HG03066 (cell line): ENCODE data around the gene EFCAB11.

ENCODE experiments used
- ATAC-seq: cut with Tn5 transposase; IDR thresholded peaks from one replicate; pipeline ENCODE4 v1.9.1; 2021; ENCODE audit warnings: low read depth; ENCODE audit not compliant: unreplicated experiment

The EFCAB11 gene

DNA sequence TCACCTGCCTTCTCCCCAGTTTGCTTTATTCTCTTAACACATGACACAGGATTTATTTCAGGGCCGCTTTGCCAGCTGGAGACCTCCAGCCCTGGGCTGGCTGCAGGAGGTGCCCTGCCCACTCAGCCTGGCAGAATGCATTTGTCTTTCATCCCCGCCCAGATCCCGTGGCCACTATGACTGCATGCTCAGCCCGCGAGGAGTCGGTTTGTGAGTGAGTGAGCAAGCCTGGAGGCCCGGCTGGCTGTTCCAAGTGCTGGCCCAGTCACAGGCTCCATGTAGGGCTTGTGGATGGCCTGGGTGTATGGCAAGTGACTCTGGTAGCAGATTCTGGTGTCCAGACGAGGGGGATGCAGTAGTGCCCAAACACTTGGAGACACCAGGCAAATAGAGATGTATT lies 3.3 kb upstream of the EFCAB11 start:
- no peak for ATAC-seq

DNA sequence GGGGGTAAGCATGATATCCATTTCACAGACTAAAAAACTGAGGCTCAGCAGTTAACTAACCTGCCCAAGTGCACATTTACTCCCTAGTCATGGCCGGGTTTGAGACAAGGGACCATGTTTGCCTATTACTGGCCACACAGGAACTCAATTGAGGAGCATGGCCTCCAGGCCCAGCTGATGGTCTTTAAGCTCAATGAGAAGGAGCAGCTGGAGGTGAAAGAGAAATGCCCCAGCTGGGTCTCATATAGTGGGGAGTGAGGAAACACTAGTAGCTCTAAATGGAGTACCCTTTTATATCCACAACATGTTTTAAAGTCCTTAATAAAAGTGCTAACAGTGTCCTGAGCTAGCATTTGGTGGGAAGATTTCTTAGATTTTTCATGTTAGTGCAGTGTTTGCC lies 2.8 kb upstream of the EFCAB11 start:
- ATAC-seq, result no peak

DNA sequence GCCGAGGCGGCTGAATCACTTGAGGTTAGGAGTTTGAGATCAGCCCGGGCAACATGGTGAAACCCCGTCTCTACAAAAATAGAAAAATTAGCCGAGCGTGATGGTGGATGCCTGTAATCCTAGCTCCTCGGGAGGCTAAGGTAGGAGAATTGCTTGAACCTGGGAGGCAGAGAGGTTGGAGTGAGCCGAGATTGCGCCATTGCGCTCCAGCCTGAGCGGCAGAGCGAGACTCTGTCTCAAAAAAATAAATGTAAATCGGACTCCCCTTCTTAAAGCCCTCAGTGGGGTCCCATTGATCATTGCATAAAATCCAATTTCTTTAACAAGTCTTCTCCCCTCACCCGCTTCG lies 2.1 kb upstream of the EFCAB11 start:
- no peak for ATAC-seq

DNA sequence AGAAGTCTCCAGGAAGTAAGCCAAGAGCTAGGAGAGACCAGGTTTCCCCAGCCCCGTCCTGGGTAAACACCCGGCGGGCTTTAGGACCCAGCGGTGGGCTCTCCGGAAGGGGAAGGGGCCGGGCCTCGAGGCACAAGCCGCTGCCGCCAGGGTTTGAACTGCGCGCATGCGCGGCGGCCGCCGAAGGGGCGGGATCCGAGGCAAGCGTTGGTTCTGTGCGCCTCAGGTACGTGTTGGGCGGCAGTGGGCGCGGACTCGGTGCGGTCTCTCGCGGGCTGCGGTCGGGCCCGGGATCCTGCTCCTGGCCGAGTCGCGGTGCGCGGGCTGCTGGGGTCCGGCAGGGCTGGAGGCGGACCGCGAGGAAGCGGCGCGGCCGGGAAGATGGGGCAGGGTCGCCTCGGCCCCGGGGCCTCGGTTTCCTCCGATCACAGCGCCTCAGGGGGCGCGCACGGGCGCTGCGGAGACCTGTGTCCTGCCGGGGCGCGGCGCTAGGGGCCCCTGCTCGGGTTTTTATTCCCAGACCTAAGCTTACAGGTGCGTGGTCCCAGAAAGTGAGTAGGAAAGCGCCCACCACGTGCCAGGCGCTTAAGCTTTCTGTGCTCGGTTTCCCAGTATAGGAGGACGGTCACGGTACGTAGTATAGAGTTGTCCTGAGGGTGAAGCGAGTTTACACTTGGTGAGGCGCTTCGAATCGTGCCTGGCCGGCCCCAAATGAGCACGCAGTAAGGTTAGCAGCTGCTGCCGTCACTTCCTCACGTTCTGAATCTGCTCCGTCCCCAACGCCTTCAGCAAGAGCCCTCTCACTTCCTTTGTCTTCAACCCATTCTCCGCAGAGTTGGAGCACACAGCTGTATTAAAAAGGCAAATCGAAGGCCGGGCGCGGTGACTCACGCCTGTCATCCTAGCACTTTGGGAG lies 1.5 kb upstream of the EFCAB11 start, which contains the start of gene TDP1:
Gene TDP1, plus strand, starts transcription at position 183 of the 916 bp plus-strand sequence. CDS start 7,188 bp downstream, outside the sequence.
- ATAC-seq, result peak; percentile 56

DNA sequence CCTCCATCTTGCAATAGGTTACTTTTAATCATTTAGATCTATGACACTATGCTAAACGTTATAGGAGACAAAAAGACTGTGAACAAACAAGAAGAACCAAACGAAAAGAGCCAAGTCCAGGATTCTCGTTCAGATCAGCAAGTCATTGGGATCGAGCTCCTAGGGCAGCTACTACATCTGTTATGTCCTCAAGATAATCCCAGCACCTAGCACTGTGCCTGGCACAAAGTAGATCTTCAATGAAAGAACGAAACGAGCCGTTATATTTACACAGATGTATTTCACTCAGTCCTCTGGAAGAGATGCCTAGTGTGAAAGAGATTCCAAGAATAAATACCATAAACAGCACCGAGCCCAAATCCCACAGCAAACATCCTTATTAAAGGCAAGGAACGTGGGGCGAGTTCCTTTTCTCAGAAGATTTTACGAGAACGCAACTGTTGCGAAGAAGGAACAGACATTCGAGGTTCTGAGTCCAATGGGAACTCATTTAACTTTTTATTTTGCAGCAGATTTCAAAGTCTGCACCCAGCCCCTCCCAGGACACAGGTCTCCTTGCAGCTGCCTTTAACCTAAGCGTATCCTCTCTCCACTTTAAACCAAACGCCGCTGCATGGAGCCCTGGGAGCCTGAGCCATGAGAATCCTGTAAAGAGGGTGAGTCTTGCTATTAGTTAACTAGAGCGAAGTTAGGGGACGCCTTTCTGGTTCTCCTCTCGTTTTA lies 653 bp upstream of the EFCAB11 start:
- ATAC-seq, result peak; percentile 12

DNA sequence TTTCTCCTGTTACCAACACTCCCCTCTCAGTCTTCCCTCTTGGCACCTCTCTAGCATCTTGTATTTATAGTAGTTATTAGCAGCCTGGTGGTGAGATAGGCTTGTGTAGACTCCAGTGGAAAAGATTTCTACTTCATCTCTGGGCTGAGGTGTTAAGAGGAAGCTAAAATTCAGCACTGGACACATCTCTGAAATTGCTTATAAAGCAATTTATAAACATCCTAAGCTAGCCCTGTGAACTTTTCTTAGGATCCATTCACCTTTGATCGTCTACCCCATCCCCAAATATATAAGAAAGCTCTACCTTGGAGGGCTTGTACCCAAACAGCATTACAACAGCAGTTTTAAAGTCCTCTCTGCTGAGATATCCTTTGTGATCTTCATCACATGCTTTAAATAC lies 928 bp downstream of the EFCAB11 start:
- no peak for ATAC-seq

DNA sequence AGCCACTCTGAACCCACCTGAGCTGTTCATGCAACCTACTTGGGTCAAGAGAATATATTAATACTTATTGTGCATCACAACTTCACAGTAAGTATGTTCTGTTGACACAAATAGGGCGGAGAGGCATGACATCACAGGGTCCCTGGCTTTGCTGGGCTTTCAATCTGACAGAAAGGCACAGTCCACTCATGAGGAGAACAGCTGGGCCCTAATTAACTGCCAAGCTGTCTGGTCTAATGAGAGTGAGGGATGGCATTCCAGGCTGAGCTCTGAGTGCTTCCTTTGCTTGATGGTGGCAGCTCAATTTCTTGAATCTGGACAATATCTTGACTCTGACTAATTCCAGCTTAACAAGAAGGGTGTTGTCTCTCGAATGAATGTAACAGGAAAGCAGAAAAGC lies 2.0 kb downstream of the EFCAB11 start:
- ATAC-seq, result no peak

DNA sequence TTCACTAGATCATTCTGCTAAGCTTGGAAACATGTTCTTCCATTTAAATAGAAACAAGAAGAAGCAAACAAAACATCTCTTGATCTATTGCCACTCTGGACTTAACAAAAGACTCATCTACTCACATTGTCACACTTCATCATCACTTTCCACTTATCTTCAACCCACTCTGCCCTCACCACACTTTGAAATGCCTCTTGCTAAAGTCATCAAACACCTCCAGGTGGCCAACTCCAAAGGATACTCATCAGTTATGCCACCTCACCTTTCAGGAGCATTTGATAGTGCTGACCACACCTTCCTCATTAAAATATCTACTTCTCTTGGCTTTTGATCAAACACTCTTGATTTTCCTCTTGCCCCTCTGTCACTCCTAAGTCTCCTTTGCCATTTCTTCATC lies 7.2 kb downstream of the EFCAB11 start:
- no peak for ATAC-seq

DNA sequence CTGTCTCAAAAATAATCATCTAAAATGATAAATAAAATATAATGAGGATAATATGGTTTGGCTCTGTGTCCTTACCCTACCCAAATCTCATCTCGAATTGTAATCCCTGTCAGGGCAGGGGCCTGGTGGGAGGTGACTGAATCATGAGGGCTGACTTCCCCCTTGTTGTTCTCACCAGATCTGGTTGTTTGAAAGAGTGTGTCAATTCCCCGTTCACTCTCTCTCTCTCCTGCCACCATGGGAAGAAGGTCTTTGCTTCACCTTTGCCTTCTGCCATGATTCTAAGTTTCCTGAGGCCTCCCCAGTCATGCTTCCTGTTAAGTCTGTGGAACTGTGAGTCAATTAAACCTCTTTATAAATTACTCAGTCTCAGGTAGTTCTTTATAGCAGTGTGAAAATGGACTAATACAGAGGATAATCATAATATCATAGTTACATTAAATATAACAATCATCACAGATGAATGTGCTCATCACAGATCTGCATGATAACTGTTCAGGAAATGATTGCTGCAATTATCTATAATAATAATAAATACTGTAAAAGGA lies 12.6 kb downstream of the EFCAB11 start:
- ATAC-seq, result no peak

DNA sequence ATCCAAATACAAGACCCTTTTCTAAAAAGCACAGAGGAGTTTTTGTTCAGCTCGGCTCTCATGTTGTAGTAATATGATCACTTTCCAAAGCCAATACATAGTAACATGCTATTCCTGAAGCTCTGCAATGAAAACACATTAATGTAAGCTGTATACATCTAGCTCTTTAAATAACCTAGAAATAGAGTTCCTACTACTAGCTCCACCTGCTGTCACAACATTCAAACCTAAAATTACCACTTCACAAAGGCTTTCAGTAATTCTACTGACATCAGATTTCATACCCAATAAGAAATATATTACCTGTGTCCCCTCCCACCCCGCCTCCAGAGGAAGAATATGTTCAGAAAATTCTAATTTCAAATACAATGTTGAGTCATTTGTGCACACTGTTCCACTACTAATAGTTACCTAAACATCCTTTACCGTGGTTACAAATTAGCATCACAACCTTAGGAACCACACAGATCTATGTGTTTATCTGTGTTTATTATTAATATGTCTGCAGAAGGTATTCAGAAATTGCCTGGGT lies 17.8 kb downstream of the EFCAB11 start:
- no peak for ATAC-seq

DNA sequence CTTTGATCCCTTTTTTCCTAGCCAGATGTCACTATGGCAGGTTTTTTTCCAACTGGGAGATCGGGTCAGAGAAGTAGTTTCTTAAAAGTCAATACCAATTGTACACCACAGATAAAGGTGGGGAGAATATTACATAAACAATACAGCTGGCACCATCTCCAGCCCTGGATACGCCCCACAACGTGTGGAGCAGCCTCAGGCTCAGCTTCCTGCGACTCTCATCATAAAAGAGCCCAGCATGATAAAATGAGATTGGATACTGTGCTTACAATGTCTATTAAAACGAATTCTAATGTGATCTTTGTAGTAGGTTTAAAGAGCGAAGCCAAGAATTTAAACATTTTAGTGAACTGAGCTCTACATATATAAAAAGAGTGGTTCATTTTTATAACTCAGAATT lies 21.5 kb downstream of the EFCAB11 start:
- no peak for ATAC-seq

DNA sequence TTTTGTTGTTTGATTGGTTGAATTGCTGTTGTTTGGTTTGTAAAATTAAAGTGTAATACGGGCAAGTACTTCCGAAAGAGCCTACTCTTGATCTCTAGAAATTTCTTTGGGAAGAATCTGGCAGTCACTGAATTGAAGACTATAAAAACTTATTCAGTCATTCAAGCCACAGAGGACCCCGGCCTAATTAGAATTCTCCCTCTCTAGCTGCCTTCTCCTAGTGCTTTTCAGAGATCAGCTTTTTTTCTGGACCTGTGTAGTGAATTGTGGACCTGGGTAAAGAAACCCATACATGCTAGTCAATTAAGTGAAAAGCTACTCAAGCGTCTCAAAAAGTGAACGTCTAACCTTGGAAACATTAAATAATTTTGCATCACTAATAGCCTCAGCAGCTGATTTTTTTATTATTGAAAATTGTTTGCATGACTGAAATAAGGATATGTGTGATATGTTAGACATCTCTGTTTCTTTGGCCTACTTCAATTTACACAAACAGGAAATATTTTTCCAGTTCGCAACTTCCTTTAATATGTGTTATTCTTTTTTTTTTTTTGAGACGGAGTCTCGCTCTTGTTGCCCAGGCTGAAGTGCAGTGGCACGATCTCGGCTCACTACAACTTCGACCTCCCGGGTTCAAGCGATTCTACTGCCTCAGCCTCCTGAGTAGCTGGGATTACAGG lies 27.2 kb downstream of the EFCAB11 start:
- ATAC-seq, result no peak

DNA sequence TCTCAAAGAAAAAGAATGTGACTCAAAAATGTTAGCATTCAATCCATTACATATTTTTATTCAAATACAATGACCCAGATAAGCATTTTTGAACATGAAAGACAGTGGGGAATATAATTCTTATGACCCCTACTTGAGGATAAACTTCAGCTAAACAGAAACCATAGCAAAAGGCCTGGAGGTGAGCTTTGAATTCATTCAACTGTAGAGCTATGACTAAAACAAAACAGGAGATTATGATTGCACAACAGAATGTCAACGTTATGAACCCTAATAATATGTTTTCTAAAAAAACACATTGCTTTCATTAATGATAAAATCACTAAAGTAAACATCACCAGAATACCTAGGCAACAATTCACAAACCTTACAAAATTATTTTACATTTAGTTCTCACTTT lies 27.8 kb downstream of the EFCAB11 start:
- no peak for ATAC-seq

DNA sequence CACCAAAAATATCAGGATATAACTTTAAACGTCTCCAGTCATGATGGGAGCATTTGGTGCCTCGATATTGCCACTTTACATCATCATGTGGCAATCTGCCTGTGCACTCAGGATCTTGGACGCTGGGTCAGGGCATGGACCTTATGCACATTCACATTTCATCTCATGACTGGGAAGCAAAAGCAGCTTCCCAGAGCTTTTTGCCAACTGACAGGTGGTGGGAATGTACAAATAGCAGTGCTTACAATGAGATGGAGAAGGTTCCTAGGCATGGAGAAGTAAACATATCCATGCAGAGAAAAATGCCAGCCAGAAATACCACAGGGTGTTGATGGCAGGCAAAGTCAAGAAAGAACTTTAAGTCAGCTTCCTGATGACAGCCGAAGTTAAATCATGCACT lies 30.3 kb downstream of the EFCAB11 start:
- ATAC-seq, result no peak

DNA sequence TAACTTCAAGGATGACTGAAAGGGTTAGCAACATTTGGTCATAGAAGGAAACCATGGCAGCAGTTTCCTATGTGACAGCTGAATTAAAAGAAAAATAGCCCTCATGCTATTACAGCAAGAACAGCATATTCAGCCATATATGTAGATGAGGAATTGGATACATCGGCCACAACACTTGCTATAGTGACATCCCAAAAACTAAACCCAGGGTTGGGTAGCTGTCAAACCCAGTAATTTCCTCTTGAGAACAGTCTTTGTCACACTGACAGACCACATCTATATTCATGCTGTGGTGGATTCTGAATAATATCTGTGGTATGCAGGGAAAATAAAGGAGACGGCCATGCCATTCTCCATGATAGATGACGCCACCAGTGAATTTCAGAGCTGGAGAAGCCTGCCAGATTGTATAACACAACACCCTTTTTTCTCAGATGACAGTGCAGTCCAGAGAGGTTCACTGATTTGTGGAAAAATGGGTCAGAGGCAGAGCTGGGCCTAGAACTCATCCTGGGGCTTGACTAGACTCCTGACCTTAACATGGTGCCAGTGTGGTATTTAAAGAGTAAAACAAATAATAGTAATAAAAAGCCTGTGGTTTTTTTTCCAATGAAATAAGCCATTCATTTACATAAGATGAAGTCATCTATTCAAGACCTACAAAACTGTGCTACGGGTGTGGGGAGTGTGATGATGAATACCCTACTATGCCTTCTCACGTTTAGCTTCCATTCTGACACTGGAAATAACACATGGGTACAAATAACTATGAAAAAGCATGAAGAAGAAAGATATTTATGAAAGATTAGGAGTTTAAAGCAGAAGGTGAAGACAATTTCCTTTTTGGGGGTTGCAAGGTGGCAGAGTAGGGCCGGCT lies 32.3 kb downstream of the EFCAB11 start:
- ATAC-seq, result no peak

DNA sequence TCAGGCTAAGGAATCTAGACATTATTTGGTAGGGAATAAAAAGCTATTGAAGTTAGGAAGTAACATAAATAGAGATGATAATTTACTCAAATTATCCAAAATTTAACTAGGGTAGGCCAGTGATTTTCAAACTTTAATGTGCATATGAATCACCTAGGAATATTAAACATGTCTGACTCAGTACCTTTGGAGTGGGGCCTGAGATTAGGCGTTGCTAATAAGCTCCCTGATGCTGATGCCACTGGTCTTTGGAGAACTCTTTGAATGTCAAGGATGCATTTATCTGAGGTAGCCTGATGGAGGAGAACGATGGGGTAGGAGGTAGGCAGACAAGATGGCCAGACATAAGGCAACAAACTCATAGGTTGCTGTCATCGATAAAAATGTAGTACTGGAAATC lies 33.2 kb downstream of the EFCAB11 start:
- no peak for ATAC-seq

DNA sequence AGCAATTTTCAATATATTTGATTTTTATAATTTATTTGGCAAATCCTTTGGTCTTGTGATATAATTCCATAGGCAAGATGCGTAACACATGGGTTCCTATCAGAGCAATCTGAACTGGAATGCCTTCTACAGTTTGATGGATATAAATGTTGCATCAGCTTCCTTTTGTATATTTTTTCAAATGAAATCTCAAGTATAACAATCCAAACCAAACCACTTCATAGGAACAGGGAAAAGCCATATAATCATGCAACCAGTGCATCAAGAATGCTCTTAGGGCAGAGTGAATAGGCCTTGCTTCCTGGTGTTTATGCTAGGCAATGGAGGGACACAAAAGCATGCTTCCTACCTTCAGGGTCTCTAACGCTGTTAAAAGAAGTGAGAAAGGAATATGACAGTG lies 34.5 kb downstream of the EFCAB11 start:
- ATAC-seq, result no peak

DNA sequence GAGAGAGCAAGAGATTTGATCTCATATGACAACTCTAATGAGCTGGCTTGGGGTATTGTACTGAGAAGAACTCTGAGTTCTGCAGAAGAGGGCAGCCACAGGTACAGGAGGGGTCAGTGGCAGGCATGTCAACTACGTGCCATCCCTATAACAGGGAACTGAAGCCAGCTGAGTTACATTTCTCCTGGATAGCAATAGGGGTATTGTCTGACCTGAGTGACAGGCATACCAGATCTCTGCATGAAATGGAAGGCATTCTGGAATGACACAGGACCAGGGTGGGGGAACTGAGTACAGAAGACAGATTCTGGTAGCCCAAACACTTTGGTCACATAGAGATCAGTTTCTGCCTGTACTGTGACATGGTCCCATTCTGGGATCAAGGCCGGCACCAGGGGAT lies 35.8 kb downstream of the EFCAB11 start:
- no peak for ATAC-seq

DNA sequence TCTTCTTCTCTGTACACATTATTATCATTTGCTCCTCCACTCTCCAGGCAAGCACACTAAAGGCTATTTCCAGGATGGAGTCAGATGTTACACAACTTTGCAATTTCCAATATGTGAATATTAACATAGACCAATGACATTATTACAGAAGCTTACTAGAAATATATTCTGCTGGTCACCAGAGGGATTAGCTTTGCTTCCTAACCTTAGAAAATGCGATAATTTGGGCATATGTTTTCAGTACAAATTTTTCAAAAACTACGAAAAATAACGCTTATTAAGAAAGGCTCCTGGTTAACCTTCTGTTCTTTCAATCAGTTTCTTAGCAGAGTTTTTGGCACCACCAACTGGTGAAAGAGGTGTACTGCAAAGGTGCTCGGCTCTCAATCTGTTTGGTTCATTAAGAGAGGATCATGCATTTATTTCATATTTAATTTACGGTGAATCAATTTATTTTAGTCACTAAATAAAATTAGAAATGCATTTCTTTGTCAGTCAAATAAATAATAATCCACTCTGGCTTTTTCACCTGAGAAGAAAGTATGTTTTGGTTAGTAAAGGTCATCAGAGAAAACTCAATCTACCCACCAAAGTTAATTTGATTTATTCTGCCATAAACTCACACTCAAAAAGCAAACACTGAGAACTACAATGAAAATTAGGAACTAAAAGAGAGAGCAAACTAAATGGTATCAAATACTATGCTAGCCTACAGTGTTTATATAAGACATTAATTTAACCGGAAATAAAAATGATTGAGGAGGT lies 39.2 kb downstream of the EFCAB11 start:
- ATAC-seq, result no peak
